22Rv1 (cell line): Measurements from ENCODE around the gene TBX3.

Experiments used
- CTCF ChIP-seq: fragments of 450-650 bp; IDR thresholded peaks from 2 replicates; pipeline ENCODE4 v1.5.1; 2017; ENCODE audit warnings: mild to moderate bottlenecking
- ZFX ChIP-seq: fragments of 450-650 bp; IDR thresholded peaks from 2 replicates; pipeline ENCODE4 v1.6.1; 2017; ENCODE audit warnings: antibody characterized with exemption, borderline replicate concordance

- TF ChIP-seq CTCF (no peak), ZFX (no peak)
Measured at GRCh38 chr12:114702462-114702861, 18.5 kb upstream of the TBX3 start.
